H1 (cell line): ENCODE data around the gene MARK3. TPM values are rescaled to one million over a fixed set of nuclear protein-coding genes. Genes with fewer than 3 reads are reported as not detected.

ENCODE experiments used
- CTCF ChIA-PET: fragments of 300-600 bp; sonication (Branson Sonifier 250); formaldehyde crosslinking; loops from one replicate; lab custom pipeline; 2021; ENCODE audit not compliant: partially characterized antibody; lab: Charles Lee
- POLR2A ChIA-PET: fragments of 300-600 bp; sonication (Branson Sonifier 250); formaldehyde crosslinking; loops from one replicate; lab custom pipeline; 2021; ENCODE audit warnings: inconsistent platforms; ENCODE audit not compliant: partially characterized antibody; lab: Charles Lee
- DNase-seq, 2 experiments: peaks; one replicate each; pipeline versions ENCODE4 v3.0.0 to v3.0.0-alpha.2; 2010 to 2022; ENCODE audit warnings: low spot score in 2 of 2, low read depth in 1 of 2, mixed read lengths in 1 of 2
- FAIRE-seq: peaks from 2 replicates; lab custom pipeline; 2011; peaks lifted over from hg19 to GRCh38; lab: Jason Lieb, UNC
- H2AFZ ChIP-seq: 2 replicates; pipeline ENCODE4 v1.8.1; 2012; ENCODE audit warnings: low read length, inconsistent platforms
- H2AK5ac ChIP-seq: 2 replicates; pipeline ENCODE4 v1.6.1; 2013; ENCODE audit warnings: low read depth, low read length
- H2BK120ac ChIP-seq: replicated peaks from 2 replicates; pipeline ENCODE3; 2013; ENCODE audit warnings: low read depth, low read length, inconsistent platforms
- H2BK12ac ChIP-seq: 2 replicates; pipeline ENCODE4 v1.6.1; 2013; ENCODE audit warnings: low read depth, low read length
- H2BK15ac ChIP-seq: 2 replicates; pipeline ENCODE4 v1.6.1; 2013; ENCODE audit warnings: low read length
- H2BK20ac ChIP-seq: 2 replicates; pipeline ENCODE4 v1.6.1; 2013; ENCODE audit warnings: low read length
- H2BK5ac ChIP-seq: 2 replicates; pipeline ENCODE4 v1.6.1; 2013; ENCODE audit warnings: low read depth, low read length
- H3K14ac ChIP-seq: 2 replicates; pipeline ENCODE4 v1.6.1; 2013; ENCODE audit warnings: inconsistent platforms; ENCODE audit not compliant: insufficient read length
- H3K18ac ChIP-seq: 2 replicates; pipeline ENCODE4 v1.6.1; 2013; ENCODE audit warnings: low read length; ENCODE audit errors: extremely low read depth
- H3K23ac ChIP-seq: 2 replicates; pipeline ENCODE4 v1.6.1; 2013; ENCODE audit warnings: inconsistent platforms; ENCODE audit not compliant: insufficient read length
- H3K23me2 ChIP-seq: 2 replicates; pipeline ENCODE4 v1.6.1; 2013; ENCODE audit warnings: low read depth, low read length
- H3K27ac ChIP-seq: 2 replicates; pipeline ENCODE4 v1.6.1; 2011; ENCODE audit warnings: low read depth, low read length, inconsistent platforms
- H3K27me3 ChIP-seq, 4 experiments: replicated peaks in 1 of 4; 1 replicate in 1 of 4; 2 replicates in 3 of 4; pipeline versions ENCODE4 v1.6.1 to v1.8.1; 2011 to 2013; ENCODE audit warnings: low read length in 3 of 4, mild to moderate bottlenecking in 3 of 4, inconsistent platforms in 2 of 4, mixed read lengths in 2 of 4, moderate library complexity in 1 of 4; ENCODE audit not compliant: control insufficient read depth in 3 of 4, insufficient read depth in 3 of 4; ENCODE audit errors: extremely low read depth in 1 of 4
- H3K36me3 ChIP-seq, 4 experiments: 2 replicates each; pipeline versions ENCODE4 v1.6.1 to v1.8.1; 2011 to 2013; ENCODE audit warnings: mild to moderate bottlenecking in 4 of 4, low read length in 3 of 4, moderate library complexity in 2 of 4, control low read depth in 1 of 4, inconsistent platforms in 1 of 4; ENCODE audit not compliant: insufficient read depth in 4 of 4, control insufficient read depth in 2 of 4
- H3K4ac ChIP-seq: replicated peaks from 2 replicates; pipeline ENCODE3; 2013; ENCODE audit warnings: low read length, low read depth, mixed read lengths, inconsistent platforms; ENCODE audit not compliant: insufficient read length
- H3K4me1 ChIP-seq, 4 experiments: replicated peaks in 1 of 4; 1 replicate in 1 of 4; 2 replicates in 3 of 4; pipeline versions ENCODE4 v1.6.1 to v1.8.1; 2011 to 2013; ENCODE audit warnings: low read length in 3 of 4, inconsistent platforms in 2 of 4, mixed read lengths in 1 of 4; ENCODE audit not compliant: insufficient read depth in 4 of 4, control insufficient read depth in 3 of 4
- H3K4me2 ChIP-seq, 2 experiments: 2 replicates each; pipeline versions ENCODE4 v1.6.1 to v1.8.1; 2011 to 2013; ENCODE audit warnings: low read depth in 2 of 2, low read length in 2 of 2, control low read depth in 1 of 2, inconsistent platforms in 1 of 2, mild to moderate bottlenecking in 1 of 2; ENCODE audit not compliant: insufficient read depth in 1 of 2
- H3K4me3 ChIP-seq, 4 experiments: fragments of 200-600, 300-600 bp in 1 of 4; sonication (generic), shearing (Covaris generic), sonication (Bioruptor Twin) in 1 of 4; 2 replicates each; pipeline versions ENCODE4 v1.5.1 to v1.8.1; 2011 to 2016; ENCODE audit warnings: low read length in 4 of 4, low read depth in 3 of 4, control low read depth in 2 of 4, inconsistent platforms in 2 of 4, mild to moderate bottlenecking in 2 of 4, mixed read lengths in 1 of 4, moderate library complexity in 1 of 4; ENCODE audit not compliant: insufficient read depth in 2 of 4; ENCODE audit errors: extremely low read depth in 1 of 4
- H3K56ac ChIP-seq: replicated peaks from 2 replicates; pipeline ENCODE3; 2013; ENCODE audit warnings: low read depth, mild to moderate bottlenecking, mixed read lengths, low read length, inconsistent platforms; ENCODE audit not compliant: insufficient read length
- H3K79me1 ChIP-seq: 2 replicates; pipeline ENCODE4 v1.6.1; 2013; ENCODE audit warnings: low read depth, low read length, control low read depth
- H3K79me2 ChIP-seq, 2 experiments: 2 replicates each; pipeline versions ENCODE4 v1.6.1 to v1.8.1; 2012 to 2013; ENCODE audit warnings: low read length in 2 of 2, mild to moderate bottlenecking in 2 of 2, inconsistent platforms in 1 of 2; ENCODE audit not compliant: insufficient read depth in 2 of 2, control insufficient read depth in 1 of 2
- H3K9ac ChIP-seq, 4 experiments: replicated peaks in 1 of 4; 1 replicate in 1 of 4; 2 replicates in 3 of 4; pipeline versions ENCODE4 v1.6.1 to v1.8.1; 2011 to 2013; ENCODE audit warnings: low read depth in 3 of 4, low read length in 3 of 4, control low read depth in 2 of 4, mild to moderate bottlenecking in 2 of 4, moderate library complexity in 2 of 4, inconsistent platforms in 1 of 4; ENCODE audit errors: extremely low read depth in 1 of 4
- H3K9me3 ChIP-seq, 2 experiments: 2 replicates each; pipeline versions ENCODE4 v1.6.1 to v1.8.1; 2012 to 2013; ENCODE audit warnings: mild to moderate bottlenecking in 2 of 2, moderate library complexity in 2 of 2, control low read depth in 1 of 2, inconsistent platforms in 1 of 2, low read depth in 1 of 2, low read length in 1 of 2, mixed read lengths in 1 of 2; ENCODE audit not compliant: insufficient read depth in 2 of 2
- H4K20me1 ChIP-seq, 2 experiments: replicated peaks in 1 of 2; 2 replicates each; pipeline versions ENCODE3 to v1.8.1; 2011 to 2013; ENCODE audit warnings: inconsistent platforms in 2 of 2, low read length in 2 of 2, mild to moderate bottlenecking in 1 of 2; ENCODE audit not compliant: insufficient read depth in 2 of 2, control insufficient read depth in 1 of 2
- H4K5ac ChIP-seq: 2 replicates; pipeline ENCODE4 v1.6.1; 2013; ENCODE audit warnings: low read length, low read depth, mixed read lengths, inconsistent platforms; ENCODE audit not compliant: insufficient read length
- H4K8ac ChIP-seq: 2 replicates; pipeline ENCODE4 v1.8.0; 2013; ENCODE audit warnings: mild to moderate bottlenecking, moderate library complexity, low read length, inconsistent platforms; ENCODE audit not compliant: insufficient read depth; ENCODE audit errors: extremely low read depth
- H4K91ac ChIP-seq: replicated peaks from 2 replicates; pipeline ENCODE3; 2013; ENCODE audit warnings: low read length, mixed read lengths, inconsistent platforms; ENCODE audit not compliant: insufficient read length
- CHD1 ChIP-seq: IDR thresholded peaks from 2 replicates; pipeline ENCODE4 v1.6.1; 2012; ENCODE audit warnings: low read depth, low read length, improper control_type of control experiment
- EP300 ChIP-seq, 2 experiments: IDR thresholded peaks; 1 replicate in 1 of 2; 2 replicates in 1 of 2; pipeline ENCODE4 v1.6.1; 2011 to 2012; ENCODE audit warnings: low read depth in 2 of 2, low read length in 2 of 2, mild to moderate bottlenecking in 2 of 2, borderline replicate concordance in 1 of 2, inconsistent platforms in 1 of 2, moderate library complexity in 1 of 2
- GABPA ChIP-seq: IDR thresholded peaks from 2 replicates; pipeline ENCODE4 v1.6.1; 2011; ENCODE audit warnings: mild to moderate bottlenecking, low read length, moderate library complexity, borderline replicate concordance; ENCODE audit not compliant: insufficient read depth
- JUN ChIP-seq: IDR thresholded peaks from 2 replicates; pipeline ENCODE4 v1.6.1; 2011; ENCODE audit warnings: low read depth, mild to moderate bottlenecking, improper control_type of control experiment, low read length
- MAFK ChIP-seq: IDR thresholded peaks from 2 replicates; pipeline ENCODE4 v1.6.1; 2012; ENCODE audit warnings: low read depth, mild to moderate bottlenecking, improper control_type of control experiment, low read length
- NRF1 ChIP-seq: IDR thresholded peaks from 2 replicates; pipeline ENCODE4 v1.6.1; 2011; ENCODE audit warnings: mild to moderate bottlenecking, low read depth, low read length, improper control_type of control experiment
- SAP30 ChIP-seq: fragments of 300-600 bp; sonication (generic); IDR thresholded peaks from 2 replicates; pipeline ENCODE4 v1.7.1; 2012; ENCODE audit warnings: low read length, moderate library complexity, mild to moderate bottlenecking, inconsistent platforms; ENCODE audit not compliant: insufficient read depth, insufficient replicate concordance
- YY1 ChIP-seq: IDR thresholded peaks from 2 replicates; pipeline ENCODE4 v1.6.1; 2011; ENCODE audit warnings: low read depth, mild to moderate bottlenecking, low read length
- WGBS, 2 experiments: shearing (Covaris generic) in 1 of 2; methylation state at CpG; one replicate each; pipeline versions ENCODE4 v1.1.6 to v1.1.7; 2013 to 2015; ENCODE audit warnings: low lambda C conversion rate in 2 of 2, mixed read lengths in 2 of 2, inconsistent platforms in 1 of 2, low coverage in 1 of 2, missing lambda C conversion rate in 1 of 2; ENCODE audit not compliant: insufficient replicate concordance in 2 of 2, insufficient coverage in 1 of 2, insufficient read length in 1 of 2; ENCODE audit errors: extremely low coverage in 1 of 2, missing lambda C conversion rate in 1 of 2; 5-methylcytosine and 5-hydroxymethylcytosine counted together
- polyA plus RNA-seq, 7 experiments: library from polyadenylated mRNA; depleted of rRNA in 3 of 7; stranded (reverse) in 5 of 7; unstranded in 2 of 7; fragments of >200 nt in 5 of 7; fragments of 200-250 nt in 2 of 7; gene quantifications; 1 replicate in 5 of 7; 2 replicates in 1 of 7; 4 replicates in 1 of 7; pipeline versions ENCODE4 v1.2.1 to v1.2.3, GENCODE V29; 2011 to 2013; ENCODE audit warnings: missing spikeins in 2 of 7, mixed read lengths in 2 of 7
- total RNA-seq: library from RNA; stranded (reverse); fragmentation: NEBNext Ultra II Directional; extraction: Animal tissue kit (Norgen Biotek cat#: 25700); gene quantifications from 2 replicates; pipeline ENCODE4 v1.2.1, GENCODE V29; 2021

Gene MARK3
- total and polyA plus RNA-seq, 2 of the 8 experiments (the other 6 are each of a cell fraction or from before 2014, with no cell fraction given): 39.4 to 76.9 TPM

- Histone ChIP-seq H2BK12ac (0 out of 2 replicates have a peak overlapping the region, but pooled peaks have one; percentile 39), H3K23me2 (no peaks in the 10 kb centered on the region), H3K4me3 (no peak overlapping the region), H4K8ac (0 out of 2 replicates have a peak overlapping the region, but pooled peaks have one; percentile 68), H3K79me2 (no peaks in the 10 kb centered on the region), H3K27me3 (no peaks in the 10 kb centered on the region; a peak in 2 of 7 replicates), H3K36me3 (peaks cover 0 to 11% (median 0%) of the 10 kb centered on the region in 4 experiments; a peak in 1 of 8 replicates), H4K5ac (no peak overlapping the region), H3K9me3 (no peaks in the 10 kb centered on the region), H2BK15ac (no peak overlapping the region), H3K23ac (no peak overlapping the region), H3K56ac (no peak overlapping the region), H2AK5ac (no peak overlapping the region), H2BK5ac (no peak overlapping the region), H4K20me1 (peaks cover 0 to 18% of the 10 kb centered on the region in 2 experiments), H2BK120ac (no peak overlapping the region), H3K4me1 (peaks cover 0 to 31% (median 28%) of the 10 kb centered on the region in 4 experiments; a peak in 6 of 7 replicates), H3K9ac (no peak overlapping the region), H2BK20ac (no peak overlapping the region), H3K27ac (no peak overlapping the region), H3K79me1 (no peaks in the 10 kb centered on the region), H3K4me2 (no peak overlapping the region), H3K14ac (no peak overlapping the region), H3K18ac (no peak overlapping the region), H3K4ac (no peak overlapping the region), H4K91ac (no peak overlapping the region), H2AFZ (no peak overlapping the region)
- FAIRE-seq (no peak), DNase-seq (no peak)
- TF ChIP-seq JUN (no peak), CHD1 (no peak), MAFK (no peak), NRF1 (no peak), YY1 (no peak), GABPA (no peak), EP300 (IDR thresholded peaks at IDR 0.05; ENCODE audit: borderline replicate concordance in 1 of 2, low read depth in 2 of 2, low read length in 2 of 2) (no peak), SAP30 (no peak)
- CTCF ChIA-PET: interaction anchor here (0.9 to 28.8 kb wide), 6 partner anchors 8 to 30 kb away, joined by 3 to 921 read pairs (median 6); partner anchors contain the start of genes CKB and TRMT61A
- WGBS, 2 experiments: 86% methylated on average over 26 of the region's 28 CpGs; no CpG with 5 or more reads in 1 of the 2 experiments
- POLR2A ChIA-PET: interaction anchor here (0.8 to 29.8 kb wide), 9 partner anchors 8 to 66 kb away, joined by 3 to 844 read pairs (median 3); partner anchors contain the start of genes BAG5, CKB and TRMT61A
Observed at GRCh38 chr14:103539056-103539825, 154.0 kb downstream of the MARK3 start.
